Ishikawa (cell line): Measurements from ENCODE around the gene ADGB.

Experiments
- CEBPB ChIP-seq: IDR thresholded peaks from 2 replicates; pipeline ENCODE4 v1.6.1; 2012
- CREB1 ChIP-seq: IDR thresholded peaks from 2 replicates; pipeline ENCODE4 v1.6.1; 2012; ENCODE audit warnings: low read depth
- EGR1 ChIP-seq: IDR thresholded peaks from 2 replicates; pipeline ENCODE4 v1.6.1; 2012
- EP300 ChIP-seq: IDR thresholded peaks from 2 replicates; pipeline ENCODE4 v1.6.1; 2012; ENCODE audit warnings: borderline replicate concordance
- FOXM1 ChIP-seq: IDR thresholded peaks from 2 replicates; pipeline ENCODE4 v1.6.1; 2012; ENCODE audit warnings: low read depth, borderline replicate concordance
- NFIC ChIP-seq: IDR thresholded peaks from 2 replicates; pipeline ENCODE4 v1.6.1; 2012
- RAD21 ChIP-seq: IDR thresholded peaks from 2 replicates; pipeline ENCODE4 v1.6.1; 2012; ENCODE audit warnings: low read depth
- TAF1 ChIP-seq: IDR thresholded peaks from 2 replicates; pipeline ENCODE4 v1.6.1; 2012; ENCODE audit warnings: low read depth, mild to moderate bottlenecking
- TCF12 ChIP-seq: IDR thresholded peaks from 2 replicates; pipeline ENCODE4 v1.6.1; 2012; ENCODE audit warnings: low read depth
- TEAD4 ChIP-seq: IDR thresholded peaks from 2 replicates; pipeline ENCODE4 v1.6.1; 2012
- YY1 ChIP-seq: IDR thresholded peaks from 2 replicates; pipeline ENCODE4 v1.6.1; 2012; ENCODE audit warnings: low read depth
- ZBTB7A ChIP-seq: IDR thresholded peaks from 2 replicates; pipeline ENCODE4 v1.6.1; 2012; ENCODE audit warnings: low read depth
- TF ChIP-seq, protein P1 (sequence below): IDR thresholded peaks from 2 replicates; pipeline ENCODE4 v1.6.1; 2012; ENCODE audit warnings: low read depth, mild to moderate bottlenecking
- TF ChIP-seq, protein P2 (sequence below): IDR thresholded peaks from 2 replicates; pipeline ENCODE4 v1.6.1; 2012
- TF ChIP-seq, protein P3 (sequence below): IDR thresholded peaks from 2 replicates; pipeline ENCODE4 v1.6.1; 2012

The ADGB gene

GRCh38 chr6:146700078-146700686 lies 101.4 kb downstream of the ADGB start:
- no peak for TF ChIP-seq FOXM1
- TF ChIP-seq NFIC = peak; percentile 97
- TF ChIP-seq, protein P1, sequence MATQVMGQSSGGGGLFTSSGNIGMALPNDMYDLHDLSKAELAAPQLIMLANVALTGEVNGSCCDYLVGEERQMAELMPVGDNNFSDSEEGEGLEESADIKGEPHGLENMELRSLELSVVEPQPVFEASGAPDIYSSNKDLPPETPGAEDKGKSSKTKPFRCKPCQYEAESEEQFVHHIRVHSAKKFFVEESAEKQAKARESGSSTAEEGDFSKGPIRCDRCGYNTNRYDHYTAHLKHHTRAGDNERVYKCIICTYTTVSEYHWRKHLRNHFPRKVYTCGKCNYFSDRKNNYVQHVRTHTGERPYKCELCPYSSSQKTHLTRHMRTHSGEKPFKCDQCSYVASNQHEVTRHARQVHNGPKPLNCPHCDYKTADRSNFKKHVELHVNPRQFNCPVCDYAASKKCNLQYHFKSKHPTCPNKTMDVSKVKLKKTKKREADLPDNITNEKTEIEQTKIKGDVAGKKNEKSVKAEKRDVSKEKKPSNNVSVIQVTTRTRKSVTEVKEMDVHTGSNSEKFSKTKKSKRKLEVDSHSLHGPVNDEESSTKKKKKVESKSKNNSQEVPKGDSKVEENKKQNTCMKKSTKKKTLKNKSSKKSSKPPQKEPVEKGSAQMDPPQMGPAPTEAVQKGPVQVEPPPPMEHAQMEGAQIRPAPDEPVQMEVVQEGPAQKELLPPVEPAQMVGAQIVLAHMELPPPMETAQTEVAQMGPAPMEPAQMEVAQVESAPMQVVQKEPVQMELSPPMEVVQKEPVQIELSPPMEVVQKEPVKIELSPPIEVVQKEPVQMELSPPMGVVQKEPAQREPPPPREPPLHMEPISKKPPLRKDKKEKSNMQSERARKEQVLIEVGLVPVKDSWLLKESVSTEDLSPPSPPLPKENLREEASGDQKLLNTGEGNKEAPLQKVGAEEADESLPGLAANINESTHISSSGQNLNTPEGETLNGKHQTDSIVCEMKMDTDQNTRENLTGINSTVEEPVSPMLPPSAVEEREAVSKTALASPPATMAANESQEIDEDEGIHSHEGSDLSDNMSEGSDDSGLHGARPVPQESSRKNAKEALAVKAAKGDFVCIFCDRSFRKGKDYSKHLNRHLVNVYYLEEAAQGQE = no peak
- peak; percentile 91 for TF ChIP-seq RAD21

GRCh38 chr6:146701632-146702031 lies 102.9 kb downstream of the ADGB start:
- TF ChIP-seq TCF12 (no peak), CEBPB (no peak), EGR1 (no peak), FOXM1 (no peak), NFIC (no peak), TAF1 (no peak), TEAD4 (no peak), YY1 (no peak), CREB1 (no peak), RAD21 (no peak), ZBTB7A (no peak), EP300 (no peak)
- TF ChIP-seq, protein P2, sequence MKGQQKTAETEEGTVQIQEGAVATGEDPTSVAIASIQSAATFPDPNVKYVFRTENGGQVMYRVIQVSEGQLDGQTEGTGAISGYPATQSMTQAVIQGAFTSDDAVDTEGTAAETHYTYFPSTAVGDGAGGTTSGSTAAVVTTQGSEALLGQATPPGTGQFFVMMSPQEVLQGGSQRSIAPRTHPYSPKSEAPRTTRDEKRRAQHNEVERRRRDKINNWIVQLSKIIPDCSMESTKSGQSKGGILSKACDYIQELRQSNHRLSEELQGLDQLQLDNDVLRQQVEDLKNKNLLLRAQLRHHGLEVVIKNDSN = no peak
- TF ChIP-seq, protein P3, sequence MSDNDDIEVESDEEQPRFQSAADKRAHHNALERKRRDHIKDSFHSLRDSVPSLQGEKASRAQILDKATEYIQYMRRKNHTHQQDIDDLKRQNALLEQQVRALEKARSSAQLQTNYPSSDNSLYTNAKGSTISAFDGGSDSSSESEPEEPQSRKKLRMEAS = no peak
- TF ChIP-seq, protein P1 = no peak

GRCh38 chr6:146709036-146709622 lies 110.4 kb downstream of the ADGB start:
- no peak; the same call in 1 of the 2 replicates for TF ChIP-seq TEAD4
- peak; percentile 69; the same call in 1 of the 2 replicates for TF ChIP-seq FOXM1
- TF ChIP-seq CEBPB = no peak
- peak; percentile 82 for TF ChIP-seq NFIC
- TF ChIP-seq, protein P3 = no peak
- no peak for TF ChIP-seq RAD21
- peak; percentile 78 for TF ChIP-seq TCF12
- peak; percentile 64; the same call in 1 of the 2 replicates for TF ChIP-seq EP300
- no peak for TF ChIP-seq CREB1
- no peak for TF ChIP-seq EGR1

DNA sequence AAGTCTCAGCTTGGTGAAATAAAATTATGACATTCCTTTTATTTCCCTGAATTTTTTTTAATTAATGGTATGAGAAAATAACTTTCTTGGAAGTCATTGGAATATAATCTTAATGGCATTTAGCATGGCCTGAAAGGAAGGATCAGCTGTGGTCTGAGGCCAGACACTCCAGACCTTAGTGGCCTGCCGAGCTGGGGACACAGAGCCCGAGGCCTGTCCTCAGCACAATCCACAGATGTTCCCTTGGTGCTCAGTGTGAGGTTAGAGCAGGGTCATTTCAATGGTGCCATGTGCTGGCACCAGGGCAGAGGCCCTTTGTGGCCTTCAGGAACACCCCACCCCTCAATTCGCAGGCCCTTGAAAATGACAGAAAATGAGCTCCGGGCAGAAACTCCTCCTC lies 120.6 kb downstream of the ADGB start:
- TF ChIP-seq TCF12 (no peak), ZBTB7A (no peak), EP300 (no peak), CREB1 (no peak), EGR1 (no peak), CEBPB (no peak), TEAD4 (no peak), TAF1 (no peak), RAD21 (no peak), FOXM1 (no peak)
- TF ChIP-seq, protein P2 = no peak
- TF ChIP-seq, protein P3 = no peak

- no peak for TF ChIP-seq TEAD4
These were observed 140.9 kb downstream of the ADGB start for GRCh38 chr6:146739696-146740095.

GRCh38 chr6:146741609-146742008 lies 142.8 kb downstream of the ADGB start:
- TF ChIP-seq, protein P3 = no peak
- TF ChIP-seq, protein P2 = no peak
- TF ChIP-seq, protein P1 = no peak
- TF ChIP-seq TCF12 (no peak), ZBTB7A (no peak), FOXM1 (no peak), NFIC (no peak), EP300 (no peak), EGR1 (no peak), YY1 (no peak), CREB1 (no peak), TAF1 (no peak), RAD21 (no peak), TEAD4 (no peak), CEBPB (no peak)
